ENCODE measurements around the gene CHD3.

Gene CHD3

GRCh38 chr17:7903154-7904103 lies 14.8 kb downstream of the CHD3 start:
- DNase-seq, result no peak

- no peak for DNase-seq
Measured at GRCh38 chr17:7909089-7909488, 20.5 kb downstream of the CHD3 start.

- DNase-seq, result no peak
Measured at GRCh38 chr17:7910281-7910680, 21.7 kb downstream of the CHD3 start.

- DNase-seq, result no peak
Measured at GRCh38 chr17:7910711-7911110, 22.1 kb downstream of the CHD3 start.

- no peak for DNase-seq
Measured at GRCh38 chr17:7911116-7911515, 22.5 kb downstream of the CHD3 start.

GRCh38 chr17:7912927-7913524 lies 24.4 kb downstream of the CHD3 start:
- peak; percentile 77 for DNase-seq

- no peak for DNase-seq
Measured at GRCh38 chr17:7915179-7915610, 26.6 kb downstream of the CHD3 start.

- DNase-seq, result peak; percentile 89
Measured at GRCh38 chr17:7915611-7916384, 27.2 kb downstream of the CHD3 start, which contains the start of gene RNF227. Gene RNF227, minus strand, starts transcription at chr17:7916289. Its CDS starts 94 bp downstream, at chr17:7916195.

GRCh38 chr17:7916385-7916682 lies 27.7 kb downstream of the CHD3 start:
- no peak for DNase-seq

- DNase-seq, result no peak
Measured at GRCh38 chr17:7916808-7917207, 28.2 kb downstream of the CHD3 start.

GRCh38 chr17:7922269-7922844 lies 33.8 kb downstream of the CHD3 start:
- DNase-seq, result no peak

GRCh38 chr17:7922845-7923628 lies 34.4 kb downstream of the CHD3 start:
- peak; percentile 77 for DNase-seq

- DNase-seq, result no peak
Measured at GRCh38 chr17:7927596-7927995, 39.0 kb downstream of the CHD3 start.

GRCh38 chr17:7929158-7930023 lies 40.8 kb downstream of the CHD3 start, which contains the start of gene KCNAB3:
Gene KCNAB3, minus strand, starts transcription at chr17:7929856. Its CDS starts 421 bp downstream, at chr17:7929435.
- DNase-seq, result peak; percentile 65

- DNase-seq, result no peak
Measured at GRCh38 chr17:7930841-7931631, 42.4 kb downstream of the CHD3 start.

- DNase-seq, result peak; percentile 100
Measured at GRCh38 chr17:7931709-7932482, 43.3 kb downstream of the CHD3 start, which contains the start of the genes CNTROB and TRAPPC1. Gene CNTROB, plus strand, starts transcription at chr17:7932206. Its CDS starts 874 bp downstream, at chr17:7933080. Gene TRAPPC1, minus strand, starts transcription at chr17:7931946. Its CDS starts 117 bp downstream, at chr17:7931829.

- DNase-seq, result peak; percentile 46
Measured at GRCh38 chr17:7932483-7932891, 43.9 kb downstream of the CHD3 start.

GRCh38 chr17:7932949-7933348 lies 44.4 kb downstream of the CHD3 start:
- peak; percentile 52 for DNase-seq

GRCh38 chr17:7935859-7936258 lies 47.3 kb downstream of the CHD3 start:
- no peak for DNase-seq

All from activated CD4-positive, alpha-beta T cell treated with anti-CD3 and anti-CD28 coated beads, Interleukin-2, Interleukin-6, amounts not matched to agents 100 ng/mL and 50 ng/mL, durations not matched to agents 16 hours and 8 hours (primary cell).